GM13976 (cell line): Measurements from ENCODE around the gene MPND.
A peak's percentile ranks its signal among the peaks of the same experiment; 100 is the strongest.

ENCODE experiments used
- DNase-seq: peaks from one replicate; pipeline ENCODE4 v3.0.0; 2012; ENCODE audit warnings: low spot score
- CTCF ChIP-seq: IDR thresholded peaks from 2 replicates; pipeline ENCODE4 v1.5.1; 2012; ENCODE audit warnings: borderline replicate concordance, mild to moderate bottlenecking; ENCODE audit not compliant: insufficient read depth; ENCODE audit errors: extremely low read depth, missing control alignments, control extremely low read depth
- in situ Hi-C: fragments of 300-500 bp; cut with MboI; formaldehyde crosslinking; loops from one replicate; pipeline ENCODE4 v1.12.0; 2022; ENCODE audit warnings: low sequenced_read_pairs, mixed read lengths, inconsistent platforms; ENCODE audit not compliant: unreplicated experiment

The MPND gene

GRCh38 chr19:4365791-4366665 lies 22.7 kb downstream of the MPND start:
- no peak for TF ChIP-seq CTCF
- in situ Hi-C loops, result no loop called here
- DNase-seq, result no peak

- in situ Hi-C loops, result no loop called here
- DNase-seq, result no peak
- TF ChIP-seq CTCF, result no peak
Observed at GRCh38 chr19:4366666-4367335, 23.4 kb downstream of the MPND start.

GRCh38 chr19:4367336-4367723 lies 24.0 kb downstream of the MPND start:
- TF ChIP-seq CTCF, result no peak
- no peak for DNase-seq
- in situ Hi-C loops, result no loop called here

- in situ Hi-C loops, result no loop called here
- TF ChIP-seq CTCF, result no peak
- DNase-seq, result no peak
Observed at GRCh38 chr19:4367781-4368127, 24.4 kb downstream of the MPND start.

GRCh38 chr19:4368128-4368820 lies 24.9 kb downstream of the MPND start:
- no peak for DNase-seq
- TF ChIP-seq CTCF, result no peak
- in situ Hi-C loops, result no loop called here

GRCh38 chr19:4369109-4369887 lies 25.9 kb downstream of the MPND start:
- peak; percentile 79 for DNase-seq
- in situ Hi-C loops, result no loop called here
- no peak for TF ChIP-seq CTCF
